Endothelial cell of umbilical vein (primary cell): ENCODE results near the gene ACOT7. TPM values are rescaled to one million over a fixed set of nuclear protein-coding genes. Genes with fewer than 3 reads are reported as not detected.

Source experiments
- BruUV-seq: library from RNA; stranded (reverse); fragments of 400-500 nt; replicated peaks from 2 replicates; lab custom pipeline; 2021; lab: Mats Ljungman, UMichigan
- CTCF ChIA-PET: fragments of 300-600, 350-600 bp; sonication (Branson Sonifier 250); formaldehyde crosslinking; loops from one replicate; lab custom pipeline; 2021; ENCODE audit warnings: antibody characterized with exemption, inconsistent platforms; lab: Charles Lee
- POLR2A ChIA-PET: fragments of 300-600, 350-600 bp; sonication (Branson Sonifier 250); formaldehyde crosslinking; loops from one replicate; lab custom pipeline; 2021; ENCODE audit warnings: antibody characterized with exemption, inconsistent platforms; lab: Charles Lee
- DNase-seq: peaks from one replicate; pipeline ENCODE4 v3.0.0-alpha.2; 2011; ENCODE audit warnings: low read depth, low spot score
- FAIRE-seq: peaks from 2 replicates; lab custom pipeline; 2011; peaks lifted over from hg19 to GRCh38; lab: Jason Lieb, UNC
- H2AFZ ChIP-seq: 2 replicates; pipeline ENCODE4 v1.6.0; 2012; ENCODE audit warnings: low read depth, low read length, control low read depth, inconsistent platforms
- H3K27ac ChIP-seq: 2 replicates; pipeline ENCODE4 v1.5.1; 2011; ENCODE audit warnings: low read depth, mild to moderate bottlenecking, control low read depth, low read length, moderate library complexity; ENCODE audit not compliant: insufficient read depth
- H3K27me3 ChIP-seq, 2 experiments: 2 replicates each; pipeline versions ENCODE4 v1.6.0 to v1.6.1; 2011; ENCODE audit warnings: low read length in 2 of 2, mixed read lengths in 1 of 2; ENCODE audit not compliant: control insufficient read depth in 2 of 2, insufficient read depth in 2 of 2
- H3K36me3 ChIP-seq, 2 experiments: 2 replicates in 1 of 2; 3 replicates in 1 of 2; pipeline ENCODE4 v1.5.1; 2011; ENCODE audit warnings: low read length in 2 of 2, mild to moderate bottlenecking in 1 of 2, moderate library complexity in 1 of 2; ENCODE audit not compliant: control insufficient read depth in 2 of 2, insufficient read depth in 2 of 2; ENCODE audit errors: extremely low read depth in 1 of 2
- H3K4me1 ChIP-seq: 3 replicates; pipeline ENCODE4 v1.5.1; 2011; ENCODE audit warnings: mild to moderate bottlenecking, low read length; ENCODE audit not compliant: control insufficient read depth, insufficient read depth; ENCODE audit errors: extremely low read depth
- H3K4me2 ChIP-seq: 2 replicates; pipeline ENCODE4 v1.6.1; 2011; ENCODE audit warnings: low read length, control low read depth, mixed read lengths; ENCODE audit not compliant: insufficient read depth
- H3K4me3 ChIP-seq, 3 experiments: fragments of 200-600 bp in 1 of 3; sonication (generic), shearing (Covaris generic) in 1 of 3; replicated peaks in 1 of 3; 2 replicates each; pipeline ENCODE4 v1.5.1; 2011 to 2016; ENCODE audit warnings: control low read depth in 3 of 3, low read length in 3 of 3, mild to moderate bottlenecking in 2 of 3, inconsistent platforms in 1 of 3, low read depth in 1 of 3, moderate library complexity in 1 of 3; ENCODE audit not compliant: insufficient read depth in 1 of 3
- H3K79me2 ChIP-seq: 2 replicates; pipeline ENCODE4 v1.6.0; 2012; ENCODE audit warnings: low read length, inconsistent platforms; ENCODE audit not compliant: control insufficient read depth, insufficient read depth
- H3K9ac ChIP-seq: replicated peaks from 2 replicates; pipeline ENCODE3; 2011; ENCODE audit warnings: low read length, control low read depth; ENCODE audit not compliant: insufficient read depth; ENCODE audit errors: extremely low read depth
- H3K9me1 ChIP-seq: replicated peaks from 3 replicates; pipeline ENCODE4 v1.6.0; 2011; ENCODE audit warnings: mild to moderate bottlenecking, low read length; ENCODE audit not compliant: control insufficient read depth, insufficient read depth; ENCODE audit errors: extremely low read depth
- H3K9me3 ChIP-seq: replicated peaks from 2 replicates; pipeline ENCODE4 v1.5.1; 2012; ENCODE audit warnings: low read length, inconsistent platforms; ENCODE audit not compliant: control insufficient read depth, insufficient read depth
- H4K20me1 ChIP-seq: replicated peaks from 2 replicates; pipeline ENCODE3; 2011; ENCODE audit warnings: mild to moderate bottlenecking, low read length; ENCODE audit not compliant: control insufficient read depth, insufficient read depth; ENCODE audit errors: extremely low read depth
- EZH2 ChIP-seq: IDR thresholded peaks from 2 replicates; pipeline ENCODE4 v1.6.1; 2012; ENCODE audit warnings: borderline replicate concordance, low read depth, mild to moderate bottlenecking, moderate library complexity, low read length, inconsistent platforms; ENCODE audit not compliant: severe bottlenecking
- FOS ChIP-seq: IDR thresholded peaks from 2 replicates; pipeline ENCODE4 v1.6.1; 2011; ENCODE audit warnings: mild to moderate bottlenecking, low read length, moderate library complexity, borderline replicate concordance; ENCODE audit not compliant: insufficient read depth
- GATA2 ChIP-seq: IDR thresholded peaks from 2 replicates; pipeline ENCODE4 v1.7.0; 2011; ENCODE audit warnings: low read depth, mild to moderate bottlenecking, moderate library complexity, mixed read lengths, low read length; ENCODE audit not compliant: insufficient read length, insufficient read depth
- JUN ChIP-seq: IDR thresholded peaks from 2 replicates; pipeline ENCODE4 v1.6.1; 2011; ENCODE audit warnings: borderline replicate concordance, low read depth; ENCODE audit not compliant: insufficient read length, insufficient read depth
- MAX ChIP-seq: IDR thresholded peaks from 2 replicates; pipeline ENCODE4 v1.6.1; 2011; ENCODE audit not compliant: insufficient read depth, insufficient read length
- MYC ChIP-seq: IDR thresholded peaks from one replicate; pipeline ENCODE4 v1.6.1; 2011; ENCODE audit warnings: mild to moderate bottlenecking, low read depth, low read length
- POLR2A ChIP-seq: IDR thresholded peaks from 2 replicates; pipeline ENCODE4 v1.6.1; 2012; ENCODE audit warnings: low read depth, mild to moderate bottlenecking, control low read depth, low read length
- POLR2AphosphoS5 ChIP-seq: IDR thresholded peaks from 2 replicates; pipeline ENCODE4 v1.6.1; 2012; ENCODE audit warnings: low read depth, mild to moderate bottlenecking, control low read depth, low read length, moderate library complexity; ENCODE audit not compliant: insufficient read depth
- dilution Hi-C: fragments of 300-500 bp; cut with MboI; formaldehyde crosslinking; loops from one replicate; pipeline ENCODE4 v1.15.0; 2019; ENCODE audit warnings: low sequenced_read_pairs; ENCODE audit not compliant: extremely low pct_ligation_motif_present
- intact Hi-C: fragments of 100-400 bp; cut with micrococcal nuclease; formaldehyde crosslinking; loops from one replicate; pipeline ENCODE4 v1.10.0; 2022
- polyA plus RNA-seq, 4 experiments: library from polyadenylated mRNA; depleted of rRNA in 3 of 4; stranded (reverse) in 3 of 4; unstranded in 1 of 4; fragments of >200 nt; gene quantifications; 2 replicates each; pipeline versions ENCODE4 v1.2.1 to v1.2.3, GENCODE V29; 2011 to 2012; ENCODE audit warnings: missing spikeins in 1 of 4
- total RNA-seq: library from RNA; stranded (reverse); gene quantifications from 2 replicates; pipeline ENCODE4 v1.2.3, GENCODE V29; 2021
- TF ChIP-seq, protein P1 (sequence below), 2 donors: IDR thresholded peaks; 1 replicate in 1 of 2; 2 replicates in 1 of 2; pipeline ENCODE4 v1.5.1; 2011; ENCODE audit warnings: low read length in 2 of 2, mild to moderate bottlenecking in 2 of 2, moderate library complexity in 2 of 2, control low read depth in 1 of 2, inconsistent platforms in 1 of 2, low read depth in 1 of 2; ENCODE audit not compliant: insufficient read depth in 1 of 2; ENCODE audit errors: extremely low read depth in 1 of 2

Gene ACOT7
- total and polyA plus RNA-seq, 2 donors (not counting 3 experiments of a cell fraction or from before 2014, with no cell fraction given), result 69.4 to 105 TPM

DNA sequence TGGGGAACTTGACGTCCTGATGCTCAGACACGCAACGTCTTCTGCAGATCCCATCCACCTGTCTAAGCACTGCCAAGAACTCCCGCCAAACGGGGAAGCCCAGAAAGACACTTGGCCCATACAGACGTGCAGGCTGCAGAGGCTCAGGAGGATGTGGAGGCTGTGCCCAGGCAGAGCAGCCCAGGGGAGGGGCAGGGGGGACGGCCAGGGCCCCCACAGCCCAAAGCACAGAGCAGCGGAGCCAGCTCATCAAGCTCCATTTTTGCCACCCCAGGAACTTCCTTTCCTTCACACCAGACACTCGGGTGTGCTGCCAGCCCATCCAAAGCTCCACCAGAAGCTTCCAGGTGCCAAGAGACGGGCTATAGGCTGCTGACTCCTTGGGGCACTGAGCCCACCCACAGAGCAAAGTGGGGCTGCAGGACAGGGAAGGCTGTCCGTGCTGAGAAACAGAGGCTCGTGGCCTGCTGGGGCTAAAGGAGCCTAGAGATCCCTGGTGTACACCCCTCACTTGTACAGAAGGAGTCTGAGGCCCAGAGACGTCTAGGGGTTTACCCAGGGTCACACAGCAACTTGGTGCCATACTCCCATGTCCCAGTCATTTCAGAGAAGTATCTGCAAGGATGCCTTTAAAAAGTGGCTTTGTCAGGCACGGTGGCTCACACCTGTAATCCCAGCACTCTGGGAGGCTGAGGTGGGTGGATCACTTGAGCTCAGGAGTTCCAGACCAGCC is 59.1 kb downstream of the ACOT7 start:
- H2AFZ ChIP-seq, result no peak overlapping the region
- no peak overlapping the region for H3K4me2 ChIP-seq
- H3K27me3 ChIP-seq, result no peaks in the 10 kb centered on the region
- TF ChIP-seq MYC, result no peak
- no peaks in the 10 kb centered on the region for H3K36me3 ChIP-seq
- H3K4me1 ChIP-seq, result no peaks in the 10 kb centered on the region
- H3K4me3 ChIP-seq, result no peak overlapping the region
- no peak for FAIRE-seq
- H3K79me2 ChIP-seq, result no peaks in the 10 kb centered on the region
- no peaks in the 10 kb centered on the region for H4K20me1 ChIP-seq
- ChIA-PET CTCF (interaction anchor here (17.6 kb wide), 1 partner anchor 87 kb away, joined by 208 read pairs; no protein-coding TSS in a partner anchor), POLR2A (no interaction called here)
- DNase-seq, result no peak
- no TSS peak for BruUV-seq
- intact Hi-C loops, result no loop called here
- H3K9me3 ChIP-seq, result no peaks in the 10 kb centered on the region
- H3K27ac ChIP-seq, result no peak overlapping the region
- H3K9ac ChIP-seq, result no peak overlapping the region
- dilution Hi-C loops, result no loop called here
- no peaks in the 10 kb centered on the region for H3K9me1 ChIP-seq

GRCh38 chr1:6332821-6333220 is 60.7 kb downstream of the ACOT7 start:
- Histone ChIP-seq H3K9me1 (no peaks in the 10 kb centered on the region), H3K4me3 (no peak overlapping the region), H3K79me2 (no peaks in the 10 kb centered on the region), H4K20me1 (no peaks in the 10 kb centered on the region), H3K9ac (no peak overlapping the region), H3K27ac (no peak overlapping the region), H3K27me3 (no peaks in the 10 kb centered on the region), H3K4me2 (no peak overlapping the region), H3K9me3 (no peaks in the 10 kb centered on the region), H2AFZ (no peak overlapping the region), H3K4me1 (no peaks in the 10 kb centered on the region), H3K36me3 (no peaks in the 10 kb centered on the region)
- no TSS peak for BruUV-seq
- TF ChIP-seq GATA2 (no peak), POLR2A (no peak), MAX (no peak), EZH2 (no peak), FOS (no peak), JUN (no peak), POLR2AphosphoS5 (no peak), MYC (no peak)
- TF ChIP-seq, protein P1, sequence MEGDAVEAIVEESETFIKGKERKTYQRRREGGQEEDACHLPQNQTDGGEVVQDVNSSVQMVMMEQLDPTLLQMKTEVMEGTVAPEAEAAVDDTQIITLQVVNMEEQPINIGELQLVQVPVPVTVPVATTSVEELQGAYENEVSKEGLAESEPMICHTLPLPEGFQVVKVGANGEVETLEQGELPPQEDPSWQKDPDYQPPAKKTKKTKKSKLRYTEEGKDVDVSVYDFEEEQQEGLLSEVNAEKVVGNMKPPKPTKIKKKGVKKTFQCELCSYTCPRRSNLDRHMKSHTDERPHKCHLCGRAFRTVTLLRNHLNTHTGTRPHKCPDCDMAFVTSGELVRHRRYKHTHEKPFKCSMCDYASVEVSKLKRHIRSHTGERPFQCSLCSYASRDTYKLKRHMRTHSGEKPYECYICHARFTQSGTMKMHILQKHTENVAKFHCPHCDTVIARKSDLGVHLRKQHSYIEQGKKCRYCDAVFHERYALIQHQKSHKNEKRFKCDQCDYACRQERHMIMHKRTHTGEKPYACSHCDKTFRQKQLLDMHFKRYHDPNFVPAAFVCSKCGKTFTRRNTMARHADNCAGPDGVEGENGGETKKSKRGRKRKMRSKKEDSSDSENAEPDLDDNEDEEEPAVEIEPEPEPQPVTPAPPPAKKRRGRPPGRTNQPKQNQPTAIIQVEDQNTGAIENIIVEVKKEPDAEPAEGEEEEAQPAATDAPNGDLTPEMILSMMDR (IDR thresholded peaks at IDR 0.05; ENCODE audit: extremely low read depth in 1 of 2, insufficient read depth in 1 of 2, low read depth in 1 of 2, low read length in 2 of 2), result no peak
- FAIRE-seq (no peak), DNase-seq (no peak)
- CTCF ChIA-PET, result interaction anchor here (0.7 to 17.6 kb wide), 5 partner anchors 15 to 104 kb away, joined by 3 to 208 read pairs (median 3); no protein-coding TSS in a partner anchor
- dilution Hi-C loops, result no loop called here
- POLR2A ChIA-PET, result no interaction called here
- intact Hi-C loops, result no loop called here
